Effector memory CD4-positive, alpha-beta T cell (primary cell): ENCODE data around the gene NAT8L.

Experiments used
- DNase-seq, 3 donors: peaks; one replicate each; pipeline ENCODE4 v3.0.0-alpha.2; 2020
- H3K27ac ChIP-seq: 2 replicates; pipeline ENCODE4 v1.7.0; 2013; ENCODE audit warnings: mild to moderate bottlenecking, low read length, moderate library complexity; ENCODE audit not compliant: insufficient read depth, poor library complexity, severe bottlenecking
- H3K27me3 ChIP-seq: replicated peaks from 2 replicates; pipeline ENCODE4 v1.7.0; 2013; ENCODE audit warnings: mild to moderate bottlenecking, low read length; ENCODE audit not compliant: insufficient read depth, control insufficient read depth, poor library complexity, severe bottlenecking
- H3K36me3 ChIP-seq: 2 replicates; pipeline ENCODE4 v1.7.0; 2013; ENCODE audit warnings: mild to moderate bottlenecking, low read length, moderate library complexity; ENCODE audit not compliant: control insufficient read depth, insufficient read depth
- H3K4me1 ChIP-seq: 2 replicates; pipeline ENCODE4 v1.7.0; 2013; ENCODE audit warnings: low read length, mild to moderate bottlenecking; ENCODE audit not compliant: control insufficient read depth, insufficient read depth, poor library complexity, severe bottlenecking
- H3K4me3 ChIP-seq: 2 replicates; pipeline ENCODE4 v1.7.0; 2013; ENCODE audit warnings: low read length, low read depth, mild to moderate bottlenecking; ENCODE audit not compliant: insufficient read depth, poor library complexity, severe bottlenecking
- H3K9me3 ChIP-seq: 2 replicates; pipeline ENCODE4 v1.7.0; 2013; ENCODE audit warnings: mild to moderate bottlenecking, low read length, moderate library complexity; ENCODE audit not compliant: control insufficient read depth

Gene NAT8L

DNA sequence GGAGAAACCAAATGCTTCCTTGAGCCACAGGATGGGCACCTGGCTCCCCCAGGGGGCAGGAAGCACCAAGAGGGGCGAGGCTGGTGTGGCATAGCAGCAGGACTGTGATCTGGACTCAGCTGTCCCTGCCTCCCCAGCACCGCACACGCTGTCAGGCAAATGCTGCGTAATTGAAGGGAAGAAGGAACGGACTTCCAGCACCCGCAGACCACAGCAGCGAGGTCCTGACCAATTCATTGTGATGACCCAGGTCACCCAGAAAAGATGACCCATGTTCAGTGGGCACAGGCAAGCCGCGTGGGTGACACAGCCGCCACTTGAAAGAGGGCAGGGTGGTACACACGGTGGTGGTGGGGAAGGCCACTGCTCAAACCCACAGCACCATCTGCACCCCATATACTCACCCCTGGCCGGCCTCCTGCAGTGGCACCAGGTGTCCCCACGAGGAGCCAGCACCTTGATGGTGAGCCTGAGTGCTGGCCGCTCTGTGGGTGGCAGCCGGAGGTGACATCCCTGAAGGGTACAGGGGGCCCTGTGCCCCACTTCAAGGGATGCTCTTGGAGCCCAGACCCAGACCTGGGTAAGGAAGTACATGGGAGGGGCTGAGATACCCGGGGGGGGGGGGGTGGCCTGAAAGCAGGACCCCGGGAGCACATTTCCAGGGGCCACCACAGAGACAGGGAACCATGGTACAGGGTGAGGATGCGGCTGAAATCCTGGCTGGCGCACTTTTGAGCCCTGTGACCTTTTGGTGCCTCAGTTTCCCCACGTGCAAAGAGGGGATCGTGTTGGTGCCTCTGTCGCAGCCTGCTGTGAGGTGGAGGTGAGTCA, 11.5 kb downstream of the NAT8L start:
- H3K27ac ChIP-seq: no peak overlapping the region
- H3K9me3 ChIP-seq: no peaks in the 10 kb centered on the region
- no peaks in the 10 kb centered on the region for H3K4me1 ChIP-seq
- no peak for DNase-seq
- no peak overlapping the region for H3K4me3 ChIP-seq
- H3K36me3 ChIP-seq: no peaks in the 10 kb centered on the region
- no peaks in the 10 kb centered on the region for H3K27me3 ChIP-seq

DNA sequence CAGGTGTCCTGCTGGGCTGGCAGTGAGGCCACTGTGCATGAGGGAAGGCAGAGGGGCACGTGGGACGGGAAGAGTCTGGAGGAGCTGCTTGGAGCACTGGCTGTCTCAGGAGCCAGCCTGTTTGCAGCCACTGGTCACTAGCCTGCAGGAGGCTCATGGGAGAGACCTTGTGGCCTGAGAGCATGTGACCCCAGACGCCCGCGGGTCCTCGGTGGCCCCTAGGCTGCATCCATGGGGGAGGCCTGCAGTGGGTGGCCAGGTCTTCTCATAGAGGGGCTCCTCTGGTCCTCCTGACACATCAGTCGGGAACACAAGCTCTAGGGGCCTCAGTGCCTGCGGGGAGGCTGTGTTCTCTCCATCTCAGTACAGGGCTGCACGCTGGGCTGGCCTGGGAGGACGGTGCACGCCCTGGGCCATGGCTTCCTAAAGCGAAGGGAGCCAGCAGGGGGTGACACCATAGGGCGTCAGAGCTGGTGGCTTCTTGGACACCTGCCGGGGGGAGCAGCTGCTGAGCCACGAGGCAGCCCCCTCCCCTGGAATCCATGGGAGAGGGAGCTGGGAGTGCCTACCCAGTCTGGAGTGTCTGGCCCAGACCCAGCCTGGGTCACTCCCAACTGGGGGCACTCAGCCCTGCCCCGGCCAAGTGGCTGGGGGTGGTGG, 12.3 kb downstream of the NAT8L start:
- no peaks in the 10 kb centered on the region for H3K9me3 ChIP-seq
- H3K4me1 ChIP-seq: no peaks in the 10 kb centered on the region
- H3K36me3 ChIP-seq: no peaks in the 10 kb centered on the region
- no peaks in the 10 kb centered on the region for H3K27me3 ChIP-seq
- H3K4me3 ChIP-seq: no peak overlapping the region
- no peak overlapping the region for H3K27ac ChIP-seq
- no peak for DNase-seq

DNA sequence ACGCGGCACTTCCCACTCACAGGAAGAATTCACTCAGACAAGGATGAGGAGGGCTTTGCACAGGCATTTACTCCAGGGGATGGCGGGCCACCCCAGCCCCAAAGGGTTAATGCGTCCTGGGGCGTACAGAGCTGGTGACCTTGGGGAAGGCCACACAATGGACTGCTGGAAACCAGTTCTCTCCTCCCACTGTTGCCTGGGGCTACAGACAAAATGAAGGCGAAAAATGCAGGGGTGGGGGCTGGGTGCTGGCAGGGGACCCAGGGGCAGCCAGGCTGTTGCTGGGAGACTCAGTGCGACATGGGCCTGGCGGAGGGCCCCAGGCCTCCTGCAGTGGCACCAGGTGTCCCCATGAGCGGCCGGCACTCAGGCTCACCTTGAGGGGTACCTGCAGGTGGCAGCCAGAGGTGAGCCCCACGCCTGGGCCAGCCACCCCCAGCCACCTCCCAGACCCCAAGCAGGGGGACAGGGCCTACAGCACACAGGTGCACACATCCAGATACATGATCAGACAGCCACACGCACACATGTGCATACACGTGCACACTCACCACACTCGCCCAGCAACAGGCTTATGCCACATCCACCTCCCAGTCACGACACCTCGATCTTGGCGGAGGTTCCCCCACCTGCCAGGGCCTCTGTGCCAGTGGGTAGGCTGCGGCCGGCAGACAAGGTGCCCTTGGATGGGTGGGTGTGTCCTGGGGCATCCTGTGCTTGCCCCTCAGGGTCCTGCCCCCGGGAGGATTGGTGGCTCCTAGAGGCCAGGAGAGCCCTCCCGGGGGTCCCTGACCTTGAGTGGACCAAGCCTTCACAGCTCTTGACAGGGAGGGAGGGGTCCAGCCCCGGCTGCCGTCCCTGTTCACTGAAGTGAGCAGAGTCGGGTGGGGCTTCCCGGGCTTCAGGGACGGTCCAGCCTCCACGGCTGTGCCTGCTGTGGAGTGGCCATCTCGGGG, 13.1 kb downstream of the NAT8L start:
- no peak for DNase-seq
- no peak overlapping the region for H3K27ac ChIP-seq
- H3K4me1 ChIP-seq: no peaks in the 10 kb centered on the region
- no peak overlapping the region for H3K4me3 ChIP-seq
- no peaks in the 10 kb centered on the region for H3K9me3 ChIP-seq
- no peaks in the 10 kb centered on the region for H3K27me3 ChIP-seq
- no peaks in the 10 kb centered on the region for H3K36me3 ChIP-seq

DNA sequence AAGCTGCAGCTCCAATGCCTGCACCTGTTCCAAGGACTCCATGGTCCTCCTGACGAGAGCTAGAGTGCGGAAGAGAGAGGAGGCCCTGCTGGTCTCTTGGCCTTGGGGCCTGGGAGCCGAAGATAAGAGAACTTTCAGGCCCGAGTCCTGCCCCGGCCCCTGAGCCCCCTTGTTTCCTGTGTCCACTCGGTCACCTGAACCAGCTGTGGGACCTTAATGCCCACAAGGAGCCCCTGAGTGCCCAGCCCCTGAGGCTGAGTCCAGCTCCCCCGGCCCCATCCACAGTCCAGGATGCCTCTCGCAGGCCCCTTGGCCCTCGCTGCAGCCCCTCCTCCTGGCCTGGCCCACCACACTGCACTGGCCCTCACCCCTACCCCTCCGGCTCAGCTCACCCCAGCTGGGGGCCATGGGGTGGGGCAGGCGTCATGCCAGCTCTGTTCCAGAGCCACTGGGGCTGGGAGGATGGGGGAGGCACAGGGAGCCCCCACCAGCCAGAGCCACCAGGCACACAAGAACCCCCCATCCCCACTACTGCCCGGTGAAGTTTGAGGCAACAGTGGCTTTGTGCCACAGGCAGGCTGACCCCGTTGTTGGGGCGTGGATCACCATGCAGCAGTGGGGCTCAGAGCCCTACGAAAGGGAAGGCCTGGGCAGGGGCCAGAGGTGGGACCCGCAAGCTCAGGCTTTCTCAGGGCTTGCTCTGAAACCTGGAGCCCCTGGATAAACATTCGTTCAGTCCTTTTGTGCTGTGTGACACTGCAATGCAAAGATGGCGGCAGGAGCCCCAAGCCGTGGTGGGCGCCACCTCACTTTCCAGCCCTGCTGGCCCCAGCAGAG, 14.1 kb downstream of the NAT8L start:
- Histone ChIP-seq H3K27ac (no peak overlapping the region), H3K4me1 (no peaks in the 10 kb centered on the region), H3K9me3 (no peaks in the 10 kb centered on the region), H3K4me3 (no peak overlapping the region), H3K27me3 (no peaks in the 10 kb centered on the region), H3K36me3 (no peaks in the 10 kb centered on the region)
- no peak for DNase-seq

DNA sequence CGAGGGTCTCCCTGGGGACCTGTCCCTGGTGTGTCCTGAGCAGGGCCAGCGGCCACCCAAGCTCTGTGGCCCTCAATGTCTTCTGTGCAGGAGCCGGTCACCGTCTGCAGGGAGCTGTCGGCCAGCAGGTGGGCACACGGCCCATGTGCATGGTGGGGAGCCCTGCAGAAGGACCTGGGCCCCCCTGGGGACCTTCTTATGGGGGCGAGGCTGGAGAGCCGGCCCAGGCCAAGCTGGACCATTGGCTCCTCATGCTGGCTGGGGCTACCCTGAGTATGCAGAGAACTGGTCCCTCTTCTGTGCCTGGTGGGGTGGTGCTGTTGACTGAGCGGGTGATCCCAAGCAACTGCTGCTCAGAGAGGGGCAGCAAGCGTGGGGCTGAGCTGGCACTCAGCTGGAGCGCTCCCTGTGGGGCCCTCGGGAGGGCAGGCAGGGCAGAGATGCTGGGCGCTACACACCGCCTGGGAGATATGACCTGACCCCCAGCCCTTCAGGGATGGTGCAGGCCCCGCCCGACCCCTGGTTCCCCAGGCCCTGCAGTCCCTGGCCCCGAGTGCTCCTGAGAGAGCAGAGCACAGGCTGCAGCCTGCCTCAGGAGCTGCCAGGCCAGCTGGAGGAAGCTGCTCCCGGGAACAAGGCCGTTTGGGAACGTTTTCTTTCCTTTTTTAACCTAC, 14.8 kb downstream of the NAT8L start:
- Histone ChIP-seq H3K9me3 (no peaks in the 10 kb centered on the region), H3K36me3 (no peaks in the 10 kb centered on the region), H3K4me1 (no peaks in the 10 kb centered on the region), H3K4me3 (no peak overlapping the region), H3K27me3 (no peaks in the 10 kb centered on the region), H3K27ac (no peak overlapping the region)
- DNase-seq: no peak

DNA sequence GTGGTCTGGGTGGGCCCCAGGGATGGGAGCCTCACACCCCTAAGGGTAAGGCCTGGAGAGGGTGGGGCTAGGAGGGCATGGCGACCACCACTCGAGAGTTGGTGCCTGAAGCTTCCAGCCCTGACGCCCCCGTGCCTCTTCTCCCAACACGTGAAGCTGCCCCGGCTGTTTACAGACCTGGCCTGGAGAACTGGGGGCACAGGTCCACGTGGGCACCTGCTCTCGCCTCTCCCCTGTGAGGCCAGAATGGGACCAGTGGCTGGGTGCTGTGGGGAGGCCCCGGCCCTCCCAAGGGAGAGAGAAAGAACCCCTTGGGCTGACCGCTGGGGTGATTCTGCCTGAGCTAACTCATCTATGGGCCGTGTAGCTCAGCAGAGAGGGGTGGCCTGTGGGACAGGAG, 15.5 kb downstream of the NAT8L start:
- Histone ChIP-seq H3K27ac (no peak overlapping the region), H3K4me3 (no peak overlapping the region), H3K4me1 (no peaks in the 10 kb centered on the region), H3K36me3 (no peaks in the 10 kb centered on the region), H3K9me3 (no peaks in the 10 kb centered on the region), H3K27me3 (no peaks in the 10 kb centered on the region)
- DNase-seq: no peak

DNA sequence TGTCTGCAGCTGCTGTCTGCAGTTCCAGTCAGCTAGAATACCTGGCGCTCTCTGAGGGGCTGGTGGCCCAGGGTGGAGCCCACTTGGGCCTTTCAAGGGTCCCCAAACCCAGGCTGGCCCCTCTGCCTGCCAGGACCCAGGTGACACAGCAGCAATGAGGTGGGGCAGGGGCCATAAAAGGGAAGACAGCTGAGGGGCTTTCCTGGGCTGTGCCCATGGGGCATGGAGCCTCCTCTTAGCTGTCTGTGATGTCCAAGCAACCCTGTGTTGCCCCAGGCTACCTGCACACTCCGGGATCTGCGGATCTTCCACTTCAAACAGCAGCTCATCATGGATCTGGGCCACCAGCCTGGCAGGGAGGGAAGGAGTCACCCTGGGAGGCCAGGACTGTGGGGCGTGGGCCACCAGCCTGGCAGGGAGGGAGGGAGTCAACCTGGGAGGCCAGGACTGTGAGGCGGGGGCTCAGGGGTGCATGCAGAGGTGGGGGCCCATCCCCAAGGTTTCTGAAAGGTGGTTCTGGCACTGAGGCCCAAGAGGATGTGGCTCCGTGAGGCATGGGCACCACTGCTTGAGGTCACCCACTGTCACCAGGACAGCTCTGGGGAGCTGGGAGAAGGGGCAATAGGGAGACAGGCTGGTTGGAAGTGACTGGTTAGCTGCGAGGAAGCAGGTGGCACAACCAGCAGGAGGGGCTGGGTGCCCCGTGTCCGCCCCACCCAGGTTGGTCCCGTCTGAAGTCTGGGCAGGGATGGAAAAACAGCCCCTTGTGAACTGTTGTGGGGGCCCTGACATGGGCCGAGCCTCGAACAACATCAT, 16.3 kb downstream of the NAT8L start:
- H3K4me1 ChIP-seq: no peaks in the 10 kb centered on the region
- no peaks in the 10 kb centered on the region for H3K27me3 ChIP-seq

DNA sequence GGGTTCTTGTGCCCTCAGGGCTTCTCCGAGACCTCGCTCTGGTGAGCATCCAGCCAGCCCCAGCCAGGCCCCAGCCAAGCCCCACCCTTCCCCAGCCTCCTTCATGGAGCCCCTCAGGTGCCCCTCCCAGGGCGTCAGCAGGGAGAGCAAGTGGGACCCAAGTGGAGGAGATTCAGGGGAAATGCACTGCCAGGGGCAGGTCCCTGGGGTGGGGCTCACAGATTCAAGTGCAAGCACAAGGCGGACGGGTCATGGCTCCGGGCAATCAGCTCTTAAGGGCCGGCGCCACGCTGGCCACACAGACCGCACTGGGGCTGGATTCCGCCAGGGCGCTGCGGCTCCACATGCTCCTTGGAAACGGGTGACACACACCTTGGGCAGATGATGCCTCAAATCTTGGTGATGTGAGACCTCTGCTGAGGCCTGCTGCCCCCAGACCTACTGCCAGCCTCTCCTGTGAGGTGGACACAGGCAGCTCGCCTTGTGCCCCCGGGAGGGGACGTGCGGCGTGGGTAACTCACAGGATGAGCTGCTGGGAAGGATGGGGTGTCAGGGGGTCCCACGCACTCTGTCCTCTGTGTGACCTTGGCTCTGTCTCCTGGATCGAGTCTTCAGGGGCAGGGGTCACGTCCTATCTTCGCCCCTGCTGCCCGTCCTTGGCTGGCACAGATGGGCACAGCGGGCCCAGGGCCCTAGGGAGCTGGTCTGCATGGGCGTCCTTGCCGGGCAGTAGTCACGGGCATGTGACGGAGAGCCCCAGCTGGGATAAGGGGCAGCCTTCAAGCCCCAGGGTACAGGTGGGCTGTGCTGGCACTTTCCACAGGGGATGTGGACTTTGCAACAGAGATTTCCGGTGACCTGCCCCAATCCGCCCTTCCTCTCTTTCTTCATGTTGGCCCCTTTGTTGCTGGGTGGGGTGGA, 17.1 kb downstream of the NAT8L start:
- no peak for DNase-seq
- no peak overlapping the region for H3K4me3 ChIP-seq

More for the DNA sequence above, 16.3 kb downstream of the NAT8L start:
- no peaks in the 10 kb centered on the region for H3K9me3 ChIP-seq
- H3K36me3 ChIP-seq: no peaks in the 10 kb centered on the region
- H3K27ac ChIP-seq: no peak overlapping the region
- no peak overlapping the region for H3K4me3 ChIP-seq
- DNase-seq: no peak

More for the DNA sequence above, 17.1 kb downstream of the NAT8L start:
- H3K36me3 ChIP-seq: no peaks in the 10 kb centered on the region
- no peaks in the 10 kb centered on the region for H3K27me3 ChIP-seq
- no peaks in the 10 kb centered on the region for H3K4me1 ChIP-seq
- no peak overlapping the region for H3K27ac ChIP-seq
- no peaks in the 10 kb centered on the region for H3K9me3 ChIP-seq
